Cerebellar cortex (tissue), 1 donor: Measurements from ENCODE around the gene NT5C1B.

Experiments used
- DNase-seq: peaks from one replicate; pipeline ENCODE4 v3.0.0-alpha.2; 2015; ENCODE audit warnings: low spot score

Gene NT5C1B

DNA sequence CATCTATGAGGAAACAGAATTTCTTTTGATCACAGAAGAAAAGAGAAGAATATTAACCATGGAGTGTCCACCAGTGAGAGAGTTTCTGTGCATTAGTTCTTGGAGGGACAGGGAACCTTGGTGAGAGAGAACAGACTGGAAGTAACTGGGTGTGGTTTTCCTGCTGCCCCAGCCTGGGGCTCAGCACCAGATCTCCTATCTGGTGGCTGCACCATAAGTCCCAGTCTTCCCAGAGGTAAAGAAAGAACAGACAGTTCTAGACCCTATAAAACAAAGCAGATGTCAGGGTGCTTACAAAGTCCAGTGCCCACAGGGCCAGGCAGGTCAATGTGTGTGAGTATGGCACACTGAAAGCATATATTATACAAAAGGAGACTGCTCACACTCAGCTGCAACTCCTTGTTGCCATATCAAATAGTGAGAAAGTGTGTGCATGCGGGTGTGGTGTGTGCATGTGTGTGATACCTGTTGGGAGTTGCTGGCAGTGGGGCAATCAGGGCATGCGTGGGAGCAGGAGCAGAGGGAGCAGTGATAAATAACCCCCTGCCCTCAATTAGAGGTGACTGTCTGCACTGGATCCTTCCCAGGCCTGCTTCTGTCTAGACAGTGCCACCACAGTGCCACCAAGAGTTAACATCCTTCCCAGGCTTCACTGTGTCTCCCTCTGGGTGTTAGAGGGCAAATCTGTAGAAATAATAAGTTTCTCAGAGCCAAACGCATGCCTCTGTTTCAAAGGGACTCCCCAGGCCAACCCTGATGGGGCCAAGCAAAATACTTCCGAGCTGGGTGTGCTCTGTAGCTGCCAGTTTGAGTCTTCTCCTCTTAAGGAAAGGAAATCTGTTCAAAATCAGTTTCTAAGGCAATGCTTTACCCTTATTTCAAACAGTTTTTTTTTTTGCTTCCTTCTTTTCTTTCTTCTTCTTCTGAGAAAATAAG is 74.6 kb downstream of the NT5C1B start:
- no peak for DNase-seq
